Epithelial cell of prostate (primary cell): ENCODE measurements around the gene SOCS1.
A peak's percentile ranks its signal among the peaks of the same experiment; 100 is the strongest.
"Not testable (repeated sequence)": the region's sequence is repeated elsewhere in the genome, so short reads cannot be mapped to it uniquely, and the experiment has no call there.

ENCODE experiments used
- DNase-seq: peaks from one replicate; pipeline ENCODE4 v3.0.0-alpha.2; 2011; ENCODE audit warnings: low read depth, low spot score
- H3K27ac ChIP-seq: fragments of 450-650 bp; 2 replicates; pipeline ENCODE4 v1.5.1; 2017; ENCODE audit warnings: mild to moderate bottlenecking

SOCS1 gene

GRCh38 chr16:11255737-11256660 lies at the start of gene SOCS1:
SOCS1 (minus strand) TSS chr16:11256204; CDS start chr16:11255478, 726 bp downstream.
- no peak for DNase-seq
- peak within 1 kb of the TSS; percentile 73 for H3K27ac ChIP-seq

- no peak overlapping the region for H3K27ac ChIP-seq
- DNase-seq, result no peak
These were observed 47.6 kb upstream of the SOCS1 start for GRCh38 chr16:11303405-11304138.

- no peak overlapping the region for H3K27ac ChIP-seq
- DNase-seq, result no peak
These were observed 47.0 kb upstream of the SOCS1 start for GRCh38 chr16:11302977-11303376.

GRCh38 chr16:11301645-11302501 lies 45.9 kb upstream of the SOCS1 start:
- H3K27ac ChIP-seq, result no peak overlapping the region
- no peak for DNase-seq

GRCh38 chr16:11300560-11300892 lies 44.5 kb upstream of the SOCS1 start:
- no peak overlapping the region for H3K27ac ChIP-seq
- no peak for DNase-seq

GRCh38 chr16:11299865-11300559 lies 44.0 kb upstream of the SOCS1 start:
- no peak overlapping the region for H3K27ac ChIP-seq
- no peak for DNase-seq

GRCh38 chr16:11298950-11299547 lies 43.0 kb upstream of the SOCS1 start:
- H3K27ac ChIP-seq, result not testable (repeated sequence)

GRCh38 chr16:11298143-11298900 lies 42.3 kb upstream of the SOCS1 start:
- no peak for DNase-seq
- no peak overlapping the region for H3K27ac ChIP-seq

More at GRCh38 chr16:11298950-11299547, 43.0 kb upstream of the SOCS1 start:
- DNase-seq, result not testable (repeated sequence)

- no peak for DNase-seq
These were observed 41.6 kb upstream of the SOCS1 start for GRCh38 chr16:11297492-11298142.

GRCh38 chr16:11296706-11297491 lies 40.9 kb upstream of the SOCS1 start:
- DNase-seq, result peak; percentile 33
- no peak overlapping the region for H3K27ac ChIP-seq

More at GRCh38 chr16:11297492-11298142, 41.6 kb upstream of the SOCS1 start:
- no peak overlapping the region for H3K27ac ChIP-seq

GRCh38 chr16:11296351-11296705 lies 40.3 kb upstream of the SOCS1 start:
- H3K27ac ChIP-seq, result no peak overlapping the region
- DNase-seq, result no peak

- no peak for DNase-seq
- H3K27ac ChIP-seq, result no peak overlapping the region
These were observed 39.7 kb upstream of the SOCS1 start for GRCh38 chr16:11295672-11296071.

- no peak for DNase-seq
These were observed 36.2 kb upstream of the SOCS1 start for GRCh38 chr16:11292076-11292748.

GRCh38 chr16:11291091-11291703 lies 35.2 kb upstream of the SOCS1 start:
- no peak overlapping the region for H3K27ac ChIP-seq
- DNase-seq, result no peak

More at GRCh38 chr16:11292076-11292748, 36.2 kb upstream of the SOCS1 start:
- H3K27ac ChIP-seq, result no peak overlapping the region

GRCh38 chr16:11290102-11290893 lies 34.3 kb upstream of the SOCS1 start:
- no peak for DNase-seq
- no peak overlapping the region for H3K27ac ChIP-seq

GRCh38 chr16:11289696-11290095 lies 33.7 kb upstream of the SOCS1 start:
- H3K27ac ChIP-seq, DNase-seq: not testable (repeated sequence)
